Raji (cell line): Measurements from ENCODE around the gene ZBTB7C.

Experiments used
- POLR2A ChIP-seq: IDR thresholded peaks from 2 replicates; pipeline ENCODE4 v1.6.1; 2011; ENCODE audit warnings: low read depth, low read length, control low read depth; ENCODE audit not compliant: insufficient read depth

ZBTB7C gene

GRCh38 chr18:48375150-48375800 lies 33.9 kb downstream of the ZBTB7C start:
- no peak for TF ChIP-seq POLR2A

GRCh38 chr18:48374423-48375149 lies 34.6 kb downstream of the ZBTB7C start:
- TF ChIP-seq POLR2A = no peak

- TF ChIP-seq POLR2A = no peak
These were observed 37.2 kb downstream of the ZBTB7C start for GRCh38 chr18:48371854-48372602.

GRCh38 chr18:48367557-48367956 lies 41.6 kb downstream of the ZBTB7C start:
- TF ChIP-seq POLR2A = no peak

- no peak for TF ChIP-seq POLR2A
These were observed 43.2 kb downstream of the ZBTB7C start for GRCh38 chr18:48365965-48366364.

- TF ChIP-seq POLR2A = no peak
These were observed 45.0 kb downstream of the ZBTB7C start for GRCh38 chr18:48364146-48364545.

GRCh38 chr18:48363175-48363574 lies 46.0 kb downstream of the ZBTB7C start:
- TF ChIP-seq POLR2A = no peak

- no peak for TF ChIP-seq POLR2A
These were observed 47.4 kb downstream of the ZBTB7C start for GRCh38 chr18:48361801-48362200.

- no peak for TF ChIP-seq POLR2A
These were observed 48.7 kb downstream of the ZBTB7C start for GRCh38 chr18:48360376-48361021.

- no peak for TF ChIP-seq POLR2A
These were observed 49.6 kb downstream of the ZBTB7C start for GRCh38 chr18:48359626-48360025.

GRCh38 chr18:48358868-48359267 lies 50.3 kb downstream of the ZBTB7C start:
- no peak for TF ChIP-seq POLR2A

GRCh38 chr18:48356909-48357631 lies 52.1 kb downstream of the ZBTB7C start:
- no peak for TF ChIP-seq POLR2A

GRCh38 chr18:48356151-48356745 lies 52.9 kb downstream of the ZBTB7C start:
- TF ChIP-seq POLR2A = no peak

GRCh38 chr18:48355276-48356115 lies 53.7 kb downstream of the ZBTB7C start:
- no peak for TF ChIP-seq POLR2A

GRCh38 chr18:48354746-48355260 lies 54.4 kb downstream of the ZBTB7C start:
- no peak for TF ChIP-seq POLR2A
